Measurements from ENCODE around the gene IL21R.

DNA sequence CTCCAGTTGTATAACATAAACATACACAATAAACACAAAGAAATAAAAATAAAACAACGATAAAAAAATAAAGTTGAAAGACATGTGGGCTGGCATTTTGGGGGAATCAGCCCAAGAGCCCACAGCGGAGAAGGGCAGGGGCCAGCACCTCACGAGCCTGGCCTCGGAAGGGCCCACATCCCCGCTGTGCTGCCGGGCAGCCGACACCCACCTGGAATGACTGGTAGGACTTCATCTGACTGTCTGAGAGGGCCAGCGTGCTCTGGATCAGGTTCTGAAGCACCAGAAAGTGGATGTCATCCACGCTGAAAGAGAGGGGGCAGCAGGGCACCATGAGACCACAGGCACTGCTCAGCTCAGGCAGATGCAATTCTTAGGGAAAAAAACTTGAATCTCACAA, 74.3 kb downstream of the IL21R start:
- no peak for TF ChIP-seq POLR2AphosphoS5 (IDR thresholded peaks at IDR 0.05; ENCODE audit: low read depth, low read length)
- no peak for TF ChIP-seq SPI1 (IDR thresholded peaks at IDR 0.05; ENCODE audit: low read depth, low read length)
- no peak for TF ChIP-seq POLR2A (IDR thresholded peaks at IDR 0.05; ENCODE audit: low read depth, low read length)

Measured in GM12891 (cell line).